Measurements from ENCODE around the gene ATP9B.

ATP9B gene

DNA sequence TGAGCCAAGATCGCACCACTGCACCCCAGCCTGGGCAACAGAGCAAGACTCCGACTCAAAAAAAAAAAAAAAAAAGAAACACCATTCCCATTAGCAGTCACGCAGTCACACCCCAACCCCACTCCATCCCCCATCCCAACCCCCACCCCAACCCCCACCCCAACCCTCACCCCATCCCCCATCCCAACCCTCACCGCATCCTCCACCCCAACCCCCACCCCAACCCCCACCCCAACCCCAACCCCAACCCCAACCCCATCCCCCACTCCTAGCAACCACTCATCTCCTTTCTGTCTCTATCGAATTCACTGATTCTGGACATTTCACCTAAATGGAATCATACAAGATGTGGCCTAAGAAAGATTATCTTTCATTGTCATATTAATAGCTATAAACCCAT, 25.9 kb upstream of the ATP9B start:
- in situ Hi-C loops (cut with MboI; ENCODE audit: low sequenced_read_pairs, unreplicated experiment), result loop anchor here (25.0 kb wide), 1 partner anchor 94 kb away; no protein-coding TSS in a partner anchor
- TF ChIP-seq, protein P1, sequence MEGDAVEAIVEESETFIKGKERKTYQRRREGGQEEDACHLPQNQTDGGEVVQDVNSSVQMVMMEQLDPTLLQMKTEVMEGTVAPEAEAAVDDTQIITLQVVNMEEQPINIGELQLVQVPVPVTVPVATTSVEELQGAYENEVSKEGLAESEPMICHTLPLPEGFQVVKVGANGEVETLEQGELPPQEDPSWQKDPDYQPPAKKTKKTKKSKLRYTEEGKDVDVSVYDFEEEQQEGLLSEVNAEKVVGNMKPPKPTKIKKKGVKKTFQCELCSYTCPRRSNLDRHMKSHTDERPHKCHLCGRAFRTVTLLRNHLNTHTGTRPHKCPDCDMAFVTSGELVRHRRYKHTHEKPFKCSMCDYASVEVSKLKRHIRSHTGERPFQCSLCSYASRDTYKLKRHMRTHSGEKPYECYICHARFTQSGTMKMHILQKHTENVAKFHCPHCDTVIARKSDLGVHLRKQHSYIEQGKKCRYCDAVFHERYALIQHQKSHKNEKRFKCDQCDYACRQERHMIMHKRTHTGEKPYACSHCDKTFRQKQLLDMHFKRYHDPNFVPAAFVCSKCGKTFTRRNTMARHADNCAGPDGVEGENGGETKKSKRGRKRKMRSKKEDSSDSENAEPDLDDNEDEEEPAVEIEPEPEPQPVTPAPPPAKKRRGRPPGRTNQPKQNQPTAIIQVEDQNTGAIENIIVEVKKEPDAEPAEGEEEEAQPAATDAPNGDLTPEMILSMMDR (IDR thresholded peaks at IDR 0.05; ENCODE audit: borderline replicate concordance, control extremely low read depth, extremely low read depth, insufficient read depth, missing control alignments), result no peak
- DNase-seq (ENCODE audit: low spot score), result peak; percentile 47

DNA sequence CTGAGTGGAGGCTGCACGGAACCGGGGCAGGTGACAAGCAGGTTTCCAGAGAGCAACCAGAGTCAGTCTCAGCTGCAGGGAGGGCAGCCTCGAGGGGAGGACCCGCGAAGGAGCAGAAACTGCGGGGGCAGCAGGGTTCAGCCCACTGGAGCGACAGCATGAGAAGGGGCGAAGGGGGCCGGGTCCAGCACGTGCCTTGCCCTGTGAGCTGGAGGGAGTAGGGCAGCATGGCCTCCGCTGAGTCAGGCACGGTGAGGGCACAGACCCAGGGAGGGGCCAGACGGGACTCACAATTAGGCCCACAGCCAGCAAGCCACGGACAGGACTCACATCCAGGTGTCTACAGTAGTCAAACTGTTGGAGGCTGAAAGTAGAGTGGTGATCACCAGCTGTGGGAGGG, 22.7 kb upstream of the ATP9B start:
- TF ChIP-seq, protein P1 (IDR thresholded peaks at IDR 0.05; ENCODE audit: borderline replicate concordance, control extremely low read depth, extremely low read depth, insufficient read depth, missing control alignments), result no peak
- in situ Hi-C loops (cut with MboI; ENCODE audit: low sequenced_read_pairs, unreplicated experiment), result loop anchor here (25.0 kb wide), 1 partner anchor 91 kb away; no protein-coding TSS in a partner anchor
- no peak for DNase-seq (ENCODE audit: low spot score)

DNA sequence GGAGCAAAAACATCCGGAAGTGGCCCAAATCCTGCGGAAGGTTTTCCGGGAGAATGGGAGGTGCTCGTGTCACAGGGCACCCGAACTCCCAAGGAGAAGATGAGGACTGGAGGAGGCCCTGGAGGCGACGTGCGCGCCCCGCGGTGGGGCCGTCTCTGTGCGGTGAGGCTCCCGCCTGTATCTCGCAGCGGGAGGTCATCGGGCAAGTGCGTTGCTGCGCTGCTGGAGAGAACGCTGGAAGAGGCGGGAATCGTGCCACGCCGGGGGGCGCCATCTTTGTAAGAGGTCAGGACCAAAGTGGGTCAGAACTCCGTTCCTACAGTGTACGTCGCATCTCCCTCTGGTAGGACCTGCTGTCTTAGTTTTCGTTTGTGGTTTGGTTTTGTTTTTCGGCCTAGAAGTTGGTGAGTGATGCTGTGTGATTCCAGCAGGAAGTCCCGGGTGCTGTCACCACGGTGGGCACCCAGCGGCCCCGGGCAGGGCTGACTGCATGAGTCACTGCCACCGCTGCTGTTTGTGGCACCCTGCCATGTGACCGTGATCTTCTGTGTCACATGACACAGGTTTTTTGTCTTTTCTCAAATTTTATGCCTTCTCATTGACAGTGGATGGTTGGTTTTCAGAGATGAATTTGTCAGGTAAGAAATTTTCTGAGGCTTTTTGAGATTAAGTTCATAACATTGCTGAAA, 21.5 kb upstream of the ATP9B start:
- in situ Hi-C loops (cut with MboI; ENCODE audit: low sequenced_read_pairs, unreplicated experiment), result loop anchor here (25.0 kb wide), 1 partner anchor 90 kb away; no protein-coding TSS in a partner anchor
- TF ChIP-seq, protein P1 (IDR thresholded peaks at IDR 0.05; ENCODE audit: borderline replicate concordance, control extremely low read depth, extremely low read depth, insufficient read depth, missing control alignments), result no peak
- no peak for DNase-seq (ENCODE audit: low spot score)

DNA sequence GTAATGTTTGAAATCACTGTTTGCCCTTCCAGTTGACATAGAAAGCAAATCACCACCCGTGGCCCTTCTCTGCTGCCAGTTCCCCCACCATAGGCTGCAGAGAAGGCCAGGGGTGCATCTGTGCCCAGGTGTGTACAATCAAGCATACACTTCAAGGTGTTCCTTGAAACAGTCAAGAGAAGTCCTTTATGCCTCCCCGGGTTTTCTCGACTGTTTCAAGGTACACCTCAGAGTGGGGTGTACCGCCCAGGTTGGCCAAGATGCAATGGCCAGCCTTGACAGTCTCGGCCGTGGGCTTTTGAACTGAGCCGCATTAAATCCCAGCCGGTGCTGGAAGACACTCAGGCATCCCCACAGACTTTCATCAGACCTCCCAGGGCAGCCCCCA, 21.0 kb upstream of the ATP9B start:
- no peak for DNase-seq (ENCODE audit: low spot score)
- in situ Hi-C loops (cut with MboI; ENCODE audit: low sequenced_read_pairs, unreplicated experiment), result loop anchor here (25.0 kb wide), 1 partner anchor 89 kb away; no protein-coding TSS in a partner anchor
- TF ChIP-seq, protein P1 (IDR thresholded peaks at IDR 0.05; ENCODE audit: borderline replicate concordance, control extremely low read depth, extremely low read depth, insufficient read depth, missing control alignments), result no peak

DNA sequence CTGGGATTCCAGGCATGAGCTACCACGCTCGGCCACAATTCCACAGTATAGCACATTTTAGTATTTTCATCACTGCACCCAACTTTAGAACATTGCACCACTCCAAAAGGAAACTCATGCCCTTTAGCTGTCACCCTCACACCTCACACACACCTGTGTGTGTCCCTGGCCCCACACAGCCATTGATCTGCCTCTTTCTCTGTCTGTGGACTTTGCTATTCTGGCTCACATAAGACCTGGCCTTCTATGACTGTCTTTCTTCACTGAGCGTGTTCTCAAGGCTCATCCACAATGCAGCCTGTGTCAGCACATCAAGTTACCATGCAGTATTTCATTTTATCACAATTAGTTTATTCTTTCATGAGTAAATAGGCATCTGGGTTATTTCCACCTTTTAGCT, 19.7 kb upstream of the ATP9B start:
- DNase-seq (ENCODE audit: low spot score), result no peak
- TF ChIP-seq, protein P1 (IDR thresholded peaks at IDR 0.05; ENCODE audit: borderline replicate concordance, control extremely low read depth, extremely low read depth, insufficient read depth, missing control alignments), result no peak
- in situ Hi-C loops (cut with MboI; ENCODE audit: low sequenced_read_pairs, unreplicated experiment), result loop anchor here (25.0 kb wide), 1 partner anchor 88 kb away; no protein-coding TSS in a partner anchor

DNA sequence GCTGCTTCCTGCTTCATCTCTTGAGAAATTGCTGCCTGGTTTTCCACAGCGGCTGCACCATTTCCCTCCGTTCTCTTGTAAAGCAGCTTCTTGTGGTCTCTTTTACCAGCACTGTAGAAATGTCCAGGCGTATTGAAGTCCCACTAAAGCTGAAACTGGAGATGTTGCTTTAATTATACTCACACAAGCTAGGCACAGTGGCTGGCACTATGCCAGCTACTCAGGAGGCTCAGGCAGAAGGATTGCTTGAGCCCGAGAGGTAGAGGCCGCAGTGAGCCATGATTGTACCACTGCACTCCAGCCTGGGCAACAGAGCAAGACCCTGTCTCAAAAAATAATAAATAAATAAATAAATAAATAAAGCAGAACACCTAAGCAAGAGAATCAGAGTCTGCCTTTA, 19.2 kb upstream of the ATP9B start:
- in situ Hi-C loops (cut with MboI; ENCODE audit: low sequenced_read_pairs, unreplicated experiment), result loop anchor here (25.0 kb wide), 1 partner anchor 187 kb away; no protein-coding TSS in a partner anchor
- no peak for DNase-seq (ENCODE audit: low spot score)
- TF ChIP-seq, protein P1 (IDR thresholded peaks at IDR 0.05; ENCODE audit: borderline replicate concordance, control extremely low read depth, extremely low read depth, insufficient read depth, missing control alignments), result no peak

All from GM13976 (cell line).